Measurements from ENCODE around the gene CACNB4.

DNA sequence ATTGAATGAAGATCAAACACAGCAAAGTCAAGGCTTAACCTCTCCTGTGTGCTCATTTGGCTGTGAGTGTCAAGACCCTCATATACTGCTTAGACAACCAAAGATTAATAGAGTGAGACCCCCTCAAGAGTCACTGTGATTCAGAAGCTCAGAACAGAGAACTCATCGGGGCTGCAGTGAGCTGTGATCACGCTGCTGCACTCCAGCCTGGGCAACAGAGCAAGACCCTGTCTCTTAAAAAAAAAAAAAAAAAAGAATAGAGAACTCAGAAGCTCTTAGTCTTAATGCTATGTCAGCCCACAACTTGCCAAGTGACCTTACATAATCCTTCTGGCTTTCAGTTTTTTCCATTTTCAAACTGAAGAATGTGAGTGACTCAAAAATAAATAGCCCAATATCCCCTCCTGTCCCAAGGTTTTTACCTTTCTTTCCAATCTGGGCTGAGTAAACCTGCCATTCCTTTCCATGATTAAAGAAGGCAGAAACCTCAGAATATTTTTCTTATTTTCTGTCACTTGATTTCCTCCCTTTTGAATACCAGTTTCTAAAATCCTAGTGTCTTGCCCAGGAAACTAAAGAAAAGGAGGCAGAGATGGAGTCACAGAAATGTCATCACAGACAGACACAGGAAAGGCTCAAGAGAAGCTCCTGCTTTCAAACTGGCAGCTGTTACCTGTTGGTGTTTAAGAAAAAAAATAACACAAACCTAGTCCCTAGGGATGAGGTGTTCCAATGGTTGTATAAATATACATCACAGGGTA lies 102.4 kb downstream of the CACNB4 start:
- TF ChIP-seq, protein P1, sequence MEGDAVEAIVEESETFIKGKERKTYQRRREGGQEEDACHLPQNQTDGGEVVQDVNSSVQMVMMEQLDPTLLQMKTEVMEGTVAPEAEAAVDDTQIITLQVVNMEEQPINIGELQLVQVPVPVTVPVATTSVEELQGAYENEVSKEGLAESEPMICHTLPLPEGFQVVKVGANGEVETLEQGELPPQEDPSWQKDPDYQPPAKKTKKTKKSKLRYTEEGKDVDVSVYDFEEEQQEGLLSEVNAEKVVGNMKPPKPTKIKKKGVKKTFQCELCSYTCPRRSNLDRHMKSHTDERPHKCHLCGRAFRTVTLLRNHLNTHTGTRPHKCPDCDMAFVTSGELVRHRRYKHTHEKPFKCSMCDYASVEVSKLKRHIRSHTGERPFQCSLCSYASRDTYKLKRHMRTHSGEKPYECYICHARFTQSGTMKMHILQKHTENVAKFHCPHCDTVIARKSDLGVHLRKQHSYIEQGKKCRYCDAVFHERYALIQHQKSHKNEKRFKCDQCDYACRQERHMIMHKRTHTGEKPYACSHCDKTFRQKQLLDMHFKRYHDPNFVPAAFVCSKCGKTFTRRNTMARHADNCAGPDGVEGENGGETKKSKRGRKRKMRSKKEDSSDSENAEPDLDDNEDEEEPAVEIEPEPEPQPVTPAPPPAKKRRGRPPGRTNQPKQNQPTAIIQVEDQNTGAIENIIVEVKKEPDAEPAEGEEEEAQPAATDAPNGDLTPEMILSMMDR (IDR thresholded peaks at IDR 0.05), result no peak
- no peak for TF ChIP-seq EP300 (IDR thresholded peaks at IDR 0.05)
- TF ChIP-seq POLR2A (IDR thresholded peaks at IDR 0.05), result no peak

Measured in tibial nerve (tissue), 4 donors.